ENCODE results near the gene TOR4A. TPM values are rescaled to one million over a fixed set of nuclear protein-coding genes. Genes with fewer than 3 reads are reported as not detected.

Gene TOR4A
- total RNA-seq, 1 donor from 2014 or later = 17.4 TPM

DNA sequence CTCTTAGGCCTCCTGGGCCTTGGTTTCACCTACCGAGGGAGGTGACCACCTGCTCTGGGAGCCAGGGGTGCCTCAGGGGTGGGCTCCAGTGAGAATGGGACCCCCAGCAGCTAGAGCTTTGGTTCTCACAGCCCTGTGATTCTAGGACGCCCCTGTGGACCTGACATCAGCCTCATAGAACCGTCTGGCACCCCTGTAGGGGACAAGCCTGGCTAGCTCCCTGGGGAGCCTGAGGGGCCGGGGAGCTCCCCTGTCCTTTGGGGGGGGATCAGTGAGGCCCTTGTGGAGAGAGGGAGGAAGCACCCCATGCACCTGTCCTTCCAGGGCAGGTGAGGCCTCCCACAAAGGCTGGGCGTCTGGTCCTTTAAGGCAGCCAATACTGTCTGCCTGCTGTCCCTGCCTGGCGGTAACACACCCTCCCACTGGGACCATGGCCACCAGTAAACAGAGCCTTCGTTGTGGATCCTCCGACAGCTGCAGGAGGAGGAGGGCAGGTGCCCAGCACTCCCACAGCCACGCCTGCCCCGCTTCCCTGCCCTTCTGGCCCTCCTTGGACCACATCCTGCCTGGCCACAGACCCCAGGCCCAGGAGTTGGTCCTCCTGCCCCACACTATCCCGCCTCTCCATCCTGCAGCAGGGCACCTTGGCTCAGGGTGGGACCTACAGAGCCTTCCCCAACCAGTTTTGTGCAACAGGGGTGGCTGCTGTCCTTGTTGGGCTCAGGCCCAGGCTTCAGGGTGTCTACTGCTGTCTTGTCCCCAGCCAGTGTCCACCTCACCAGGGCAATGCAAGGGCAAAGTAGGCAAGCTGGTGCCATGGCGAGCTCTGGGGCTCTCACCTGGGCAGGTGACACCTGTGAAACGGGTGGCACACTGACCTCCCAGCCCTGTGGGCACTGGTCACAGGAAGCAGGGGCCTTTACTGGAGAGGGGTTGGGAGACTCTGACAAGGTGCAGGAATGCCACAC, 39.5 kb upstream of the TOR4A start:
- intact Hi-C loops (cut with micrococcal nuclease) = no loop called here

- intact Hi-C loops (cut with micrococcal nuclease) = loop anchor here (2.0 to 5.0 kb wide), 3 partner anchors 32 to 447 kb away; partner anchors contain the start of genes ANAPC2, NDOR1, SSNA1 and TMEM141
Measured at GRCh38 chr9:137239541-137240200, 37.9 kb upstream of the TOR4A start.

DNA sequence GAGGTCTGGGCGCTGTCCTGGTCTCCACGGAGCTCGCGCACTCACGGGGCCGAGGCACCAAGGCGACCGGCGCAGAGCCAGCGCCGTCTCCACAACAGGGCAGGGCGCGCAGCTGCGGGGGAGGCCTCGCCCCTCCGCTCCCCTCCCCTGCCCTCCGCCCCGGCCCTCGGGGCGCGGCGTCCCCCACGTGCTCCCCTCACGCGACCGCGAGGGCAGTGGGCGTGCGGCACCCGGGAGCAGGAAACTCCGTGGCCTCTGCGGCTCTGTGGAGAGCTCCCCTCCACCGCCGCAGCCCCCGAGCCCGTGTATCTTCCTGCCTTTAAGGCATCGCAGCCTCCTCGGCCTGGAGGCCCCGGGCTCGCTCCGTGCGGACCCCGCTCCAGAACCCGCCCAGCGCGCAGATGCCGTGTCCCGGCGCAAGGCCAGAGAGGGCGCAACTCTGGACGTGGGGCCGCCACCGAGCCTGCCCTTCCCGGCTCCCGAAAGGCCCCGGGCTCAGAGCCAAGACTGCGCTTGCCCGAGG, 37.1 kb upstream of the TOR4A start:
- intact Hi-C loops (cut with micrococcal nuclease) = loop anchor here (2.0 to 5.0 kb wide), 3 partner anchors 33 to 448 kb away; partner anchors contain the start of genes ANAPC2, NDOR1, SSNA1 and TMEM141

GRCh38 chr9:137240841-137241489, 36.6 kb upstream of the TOR4A start, which contains the start of gene TUBB4B:
Gene TUBB4B, plus strand, starts transcription at chr9:137241287. Its CDS starts 74 bp downstream, at chr9:137241361.
- intact Hi-C loops (cut with micrococcal nuclease) = loop anchor here (1.0 to 5.0 kb wide), 6 partner anchors 14 to 449 kb away; partner anchors contain the start of genes ANAPC2, MAN1B1, NDOR1 and NELFB

DNA sequence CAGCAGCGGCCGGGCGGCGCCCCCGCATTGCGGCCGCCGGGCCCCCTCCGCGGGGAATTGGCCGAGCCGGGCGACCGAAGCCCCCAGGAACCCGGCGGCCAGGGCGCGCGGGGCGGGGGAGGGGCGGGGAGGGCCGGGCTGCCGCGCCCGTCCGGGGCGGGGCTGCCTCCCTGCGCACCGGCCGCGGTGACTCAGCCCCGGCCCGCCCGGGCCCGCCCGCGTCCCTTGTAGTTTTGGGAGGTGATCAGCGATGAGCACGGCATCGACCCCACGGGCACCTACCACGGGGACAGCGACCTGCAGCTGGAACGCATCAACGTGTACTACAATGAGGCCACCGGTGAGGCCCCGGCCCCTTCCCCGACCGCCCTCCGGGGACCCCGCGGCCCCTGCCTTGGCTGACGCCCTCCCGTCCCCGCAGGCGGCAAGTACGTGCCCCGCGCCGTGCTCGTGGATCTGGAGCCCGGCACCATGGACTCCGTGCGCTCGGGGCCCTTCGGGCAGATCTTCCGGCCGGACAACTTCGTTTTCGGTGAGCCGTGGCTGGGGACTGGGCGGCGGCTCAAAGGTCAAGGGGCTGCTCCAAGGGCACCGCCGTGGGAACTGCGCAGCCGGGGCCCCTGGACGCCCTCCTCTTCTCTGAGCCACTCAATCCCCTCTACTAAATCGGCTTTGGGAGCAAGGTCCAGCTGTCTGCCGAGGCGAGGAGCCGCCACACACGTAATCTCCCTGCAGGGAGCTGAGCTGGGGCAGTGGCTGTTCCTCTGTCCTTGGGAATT, 35.8 kb upstream of the TOR4A start:
- intact Hi-C loops (cut with micrococcal nuclease) = loop anchor here (1.0 to 5.0 kb wide), 6 partner anchors 14 to 449 kb away; partner anchors contain the start of genes ANAPC2, MAN1B1, NDOR1 and NELFB

DNA sequence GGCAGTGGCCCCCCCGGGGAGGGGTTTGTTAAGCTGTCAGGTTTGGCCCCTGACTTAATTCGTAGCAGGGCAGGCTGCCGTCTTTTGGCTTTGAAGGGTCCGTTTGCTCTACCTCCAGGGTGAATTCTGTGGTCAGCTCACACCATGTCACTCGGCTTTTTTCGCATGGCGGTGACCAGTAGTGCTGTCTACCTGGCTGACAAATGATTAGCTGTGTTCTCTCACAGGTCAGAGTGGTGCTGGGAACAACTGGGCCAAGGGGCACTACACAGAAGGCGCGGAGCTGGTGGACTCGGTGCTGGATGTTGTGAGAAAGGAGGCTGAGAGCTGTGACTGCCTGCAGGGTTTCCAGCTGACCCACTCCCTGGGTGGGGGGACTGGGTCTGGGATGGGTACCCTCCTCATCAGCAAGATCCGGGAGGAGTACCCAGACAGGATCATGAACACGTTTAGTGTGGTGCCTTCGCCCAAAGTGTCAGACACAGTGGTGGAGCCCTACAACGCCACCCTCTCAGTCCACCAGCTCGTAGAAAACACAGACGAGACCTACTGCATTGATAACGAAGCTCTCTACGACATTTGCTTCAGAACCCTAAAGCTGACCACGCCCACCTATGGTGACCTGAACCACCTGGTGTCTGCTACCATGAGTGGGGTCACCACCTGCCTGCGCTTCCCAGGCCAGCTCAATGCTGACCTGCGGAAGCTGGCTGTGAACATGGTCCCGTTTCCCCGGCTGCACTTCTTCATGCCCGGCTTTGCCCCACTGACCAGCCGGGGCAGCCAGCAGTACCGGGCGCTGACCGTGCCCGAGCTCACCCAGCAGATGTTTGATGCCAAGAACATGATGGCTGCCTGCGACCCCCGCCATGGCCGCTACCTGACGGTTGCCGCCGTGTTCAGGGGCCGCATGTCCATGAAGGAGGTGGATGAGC, 35.0 kb upstream of the TOR4A start:
- intact Hi-C loops (cut with micrococcal nuclease) = loop anchor here (5.0 kb wide), 2 partner anchors 35 to 450 kb away; partner anchors contain the start of genes NDOR1, TMEM141 and TMEM203

DNA sequence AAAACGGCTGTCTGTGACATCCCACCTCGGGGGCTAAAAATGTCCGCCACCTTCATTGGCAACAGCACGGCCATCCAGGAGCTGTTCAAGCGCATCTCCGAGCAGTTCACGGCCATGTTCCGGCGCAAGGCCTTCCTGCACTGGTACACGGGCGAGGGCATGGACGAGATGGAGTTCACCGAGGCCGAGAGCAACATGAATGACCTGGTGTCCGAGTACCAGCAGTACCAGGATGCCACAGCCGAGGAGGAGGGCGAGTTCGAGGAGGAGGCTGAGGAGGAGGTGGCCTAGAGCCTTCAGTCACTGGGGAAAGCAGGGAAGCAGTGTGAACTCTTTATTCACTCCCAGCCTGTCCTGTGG, 34.3 kb upstream of the TOR4A start:
- intact Hi-C loops (cut with micrococcal nuclease) = loop anchor here (5.0 kb wide), 2 partner anchors 36 to 451 kb away; partner anchors contain the start of genes NDOR1, TMEM141 and TMEM203

GRCh38 chr9:137243626-137244485, 33.7 kb upstream of the TOR4A start:
- intact Hi-C loops (cut with micrococcal nuclease) = loop anchor here (5.0 kb wide), 2 partner anchors 37 to 452 kb away; partner anchors contain the start of genes NDOR1, TMEM141 and TMEM203

GRCh38 chr9:137244486-137245449, 32.8 kb upstream of the TOR4A start:
- intact Hi-C loops (cut with micrococcal nuclease) = loop anchor here (5.0 kb wide), 2 partner anchors 37 to 452 kb away; partner anchors contain the start of genes NDOR1, TMEM141 and TMEM203

GRCh38 chr9:137245450-137246421, 31.8 kb upstream of the TOR4A start:
- intact Hi-C loops (cut with micrococcal nuclease) = no loop called here

GRCh38 chr9:137247135-137247915, 30.2 kb upstream of the TOR4A start:
- intact Hi-C loops (cut with micrococcal nuclease) = no loop called here

DNA sequence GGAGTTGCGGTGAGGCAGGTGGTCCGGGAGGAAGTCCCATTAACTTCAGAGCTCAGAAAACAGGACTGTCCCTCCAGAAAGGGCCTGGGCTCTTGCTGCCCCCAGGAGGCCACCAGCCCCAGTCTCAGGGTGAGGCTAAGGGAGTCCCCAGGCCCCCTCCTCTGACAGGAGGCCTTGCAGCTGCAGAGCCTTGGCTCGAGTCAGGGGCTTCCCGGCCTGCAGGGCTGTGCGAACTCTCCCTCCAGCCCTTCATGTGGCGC, 29.7 kb upstream of the TOR4A start:
- intact Hi-C loops (cut with micrococcal nuclease) = no loop called here

DNA sequence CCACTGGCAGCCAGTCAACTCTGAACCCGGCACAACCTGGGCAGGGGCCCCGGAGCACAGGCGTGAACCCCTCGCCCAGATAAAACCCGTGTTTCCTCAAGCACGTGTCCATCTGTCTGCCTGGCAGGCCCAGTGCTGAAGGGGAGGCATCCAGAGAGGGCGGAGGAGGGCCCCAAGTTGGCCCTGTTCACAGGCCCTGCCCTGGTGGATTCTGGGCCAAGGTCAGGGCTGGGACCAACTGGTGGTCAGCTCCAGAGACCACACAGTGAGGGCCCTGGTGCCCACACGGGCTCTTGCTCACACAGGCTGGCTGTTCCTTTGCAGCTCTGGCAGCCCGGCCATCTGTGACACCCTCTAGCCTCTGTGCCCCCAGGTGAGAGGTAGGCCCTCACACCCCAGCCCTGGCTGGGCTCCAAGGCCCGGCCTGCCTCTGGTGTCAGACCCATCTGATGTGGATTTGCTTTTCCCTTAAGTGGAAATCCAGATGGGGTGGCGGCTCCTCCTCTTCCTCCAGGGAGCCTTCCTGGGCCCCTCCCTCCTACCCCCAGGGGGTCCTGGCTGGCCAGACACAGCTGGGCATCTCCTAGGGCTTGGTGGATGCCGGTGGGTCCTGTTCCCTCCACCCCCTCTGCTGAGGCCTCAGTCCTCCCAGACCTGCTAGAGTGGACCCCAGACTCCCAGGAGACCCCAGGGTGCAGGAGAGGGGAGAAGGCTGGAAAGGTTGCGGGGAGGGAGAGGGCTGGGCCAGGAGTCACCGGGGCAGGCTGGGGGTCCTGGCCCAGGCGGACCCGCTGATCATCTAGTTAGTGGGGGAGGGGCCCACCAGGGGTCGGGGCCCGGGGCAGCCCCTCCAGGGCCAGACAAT, 27.0 kb upstream of the TOR4A start:
- intact Hi-C loops (cut with micrococcal nuclease) = no loop called here

GRCh38 chr9:137251194-137251461, 26.4 kb upstream of the TOR4A start, which contains the start of gene STPG3:
Gene STPG3, plus strand, starts transcription at chr9:137251286. Its CDS starts 1 bp downstream, at chr9:137251287.
- intact Hi-C loops (cut with micrococcal nuclease) = no loop called here
